Measurements from ENCODE around the gene SLC35C1. TPM values are rescaled to one million over a fixed set of nuclear protein-coding genes. Genes with fewer than 3 reads are reported as not detected.

The SLC35C1 gene
- total RNA-seq, 4 donors from 2014 or later = 20.5 to 33.5 (median 27.2) TPM

- H3K27ac ChIP-seq = no peak overlapping the region
- WGBS, 2 donors = 78 to 80% methylated on average over 3 of the region's 3 CpGs
- no peak for DNase-seq (ENCODE audit: low spot score in 2 of 2)
- H3K4me3 ChIP-seq = no peak overlapping the region
- TF ChIP-seq CTCF (IDR thresholded peaks at IDR 0.05) (no peak), EP300 (IDR thresholded peaks at IDR 0.05) (no peak), POLR2A (IDR thresholded peaks at IDR 0.05) (no peak)
- H3K36me3 ChIP-seq = no peaks in the 10 kb centered on the region
- no peaks in the 10 kb centered on the region for H3K4me1 ChIP-seq
- no peaks in the 10 kb centered on the region for H3K27me3 ChIP-seq
- H3K9me3 ChIP-seq = peaks cover 0 to 18% (median 0%) of the 10 kb centered on the region in 4 donors
These were observed 16.1 kb upstream of the SLC35C1 start for GRCh38 chr11:45788887-45789286.

GRCh38 chr11:45791524-45791923 lies 13.4 kb upstream of the SLC35C1 start:
- no peaks in the 10 kb centered on the region for H3K36me3 ChIP-seq
- no peak overlapping the region for H3K27ac ChIP-seq
- no peak for DNase-seq (ENCODE audit: low spot score in 2 of 2)
- no peak overlapping the region for H3K4me3 ChIP-seq
- WGBS, 2 donors = 77 to 92% methylated on average over 1 of the region's 1 CpG
- peaks cover 0 to 14% (median 0%) of the 10 kb centered on the region in 4 donors for H3K9me3 ChIP-seq
- TF ChIP-seq EP300 (IDR thresholded peaks at IDR 0.05) = no peak
- no peaks in the 10 kb centered on the region for H3K27me3 ChIP-seq
- no peaks in the 10 kb centered on the region for H3K4me1 ChIP-seq

GRCh38 chr11:45794169-45794568 lies 10.8 kb upstream of the SLC35C1 start:
- H3K4me1 ChIP-seq = no peaks in the 10 kb centered on the region
- TF ChIP-seq EP300 (IDR thresholded peaks at IDR 0.05) = no peak
- TF ChIP-seq CTCF (IDR thresholded peaks at IDR 0.05) = no peak
- TF ChIP-seq POLR2A (IDR thresholded peaks at IDR 0.05) = no peak
- H3K4me3 ChIP-seq = no peak overlapping the region
- no peak overlapping the region for H3K27ac ChIP-seq
- H3K36me3 ChIP-seq = no peaks in the 10 kb centered on the region
- no peaks in the 10 kb centered on the region for H3K9me3 ChIP-seq
- no peak for DNase-seq (ENCODE audit: low spot score in 2 of 2)
- no peaks in the 10 kb centered on the region for H3K27me3 ChIP-seq
- 43 to 44% methylated on average over 3 of the region's 3 CpGs for WGBS, 2 donors

GRCh38 chr11:45795379-45795778 lies 9.6 kb upstream of the SLC35C1 start:
- 96% methylated on average over 5 of the region's 5 CpGs for WGBS, 2 donors
- Histone ChIP-seq H3K9me3 (no peaks in the 10 kb centered on the region), H3K4me3 (no peak overlapping the region), H3K27ac (no peak overlapping the region), H3K36me3 (no peaks in the 10 kb centered on the region), H3K27me3 (no peaks in the 10 kb centered on the region), H3K4me1 (no peaks in the 10 kb centered on the region)
- TF ChIP-seq EP300 (IDR thresholded peaks at IDR 0.05) = no peak
- no peak for DNase-seq (ENCODE audit: low spot score in 2 of 2)

GRCh38 chr11:45796461-45796861 lies 8.5 kb upstream of the SLC35C1 start:
- TF ChIP-seq EP300 (IDR thresholded peaks at IDR 0.05) (peak in 1 of 2 donors; percentile 33), CTCF (IDR thresholded peaks at IDR 0.05) (no peak)
- Histone ChIP-seq H3K36me3 (no peaks in the 10 kb centered on the region), H3K9me3 (no peaks in the 10 kb centered on the region), H3K27me3 (no peaks in the 10 kb centered on the region), H3K4me1 (no peaks in the 10 kb centered on the region), H3K4me3 (no peak overlapping the region), H3K27ac (no peak overlapping the region)
- no peak for DNase-seq (ENCODE audit: low spot score in 2 of 2)
- WGBS, 2 donors = 76 to 86% methylated on average over 8 of the region's 8 CpGs

GRCh38 chr11:45798793-45799441 lies 6.0 kb upstream of the SLC35C1 start:
- Histone ChIP-seq H3K27ac (no peak overlapping the region), H3K4me3 (no peak overlapping the region), H3K27me3 (no peaks in the 10 kb centered on the region), H3K36me3 (no peaks in the 10 kb centered on the region), H3K4me1 (peaks cover 0 to 7% (median 0%) of the 10 kb centered on the region in 4 donors), H3K9me3 (no peaks in the 10 kb centered on the region)
- WGBS, 2 donors = 84 to 86% methylated on average over 10 of the region's 10 CpGs
- DNase-seq (ENCODE audit: low spot score in 2 of 2) = no peak
- no peak for TF ChIP-seq POLR2A (IDR thresholded peaks at IDR 0.05)
- no peak for TF ChIP-seq CTCF (IDR thresholded peaks at IDR 0.05)
- no peak for TF ChIP-seq EP300 (IDR thresholded peaks at IDR 0.05)
